A673 (cell line): Measurements from ENCODE around the gene ZNF700.
"Not testable (repeated sequence)": the region's sequence is repeated elsewhere in the genome, so short reads cannot be mapped to it uniquely, and the experiment has no call there.

ENCODE experiments used
- EZH2 ChIP-seq: fragments of 200-600 bp; sonication (generic); IDR thresholded peaks from 2 replicates; pipeline ENCODE4 v1.6.1; 2017; ENCODE audit warnings: borderline replicate concordance, low read depth, mild to moderate bottlenecking, mixed read lengths, antibody characterized with exemption, low read length; ENCODE audit not compliant: poor library complexity, severe bottlenecking
- TF ChIP-seq, protein P1 (sequence below): fragments of 300-800, 200-600 bp; sonication (generic); conservative IDR thresholded peaks from 2 replicates; pipeline ENCODE4 v1.5.1; 2017; ENCODE audit warnings: low read depth, mild to moderate bottlenecking, antibody characterized with exemption, low read length, moderate library complexity, mixed read lengths

DNA sequence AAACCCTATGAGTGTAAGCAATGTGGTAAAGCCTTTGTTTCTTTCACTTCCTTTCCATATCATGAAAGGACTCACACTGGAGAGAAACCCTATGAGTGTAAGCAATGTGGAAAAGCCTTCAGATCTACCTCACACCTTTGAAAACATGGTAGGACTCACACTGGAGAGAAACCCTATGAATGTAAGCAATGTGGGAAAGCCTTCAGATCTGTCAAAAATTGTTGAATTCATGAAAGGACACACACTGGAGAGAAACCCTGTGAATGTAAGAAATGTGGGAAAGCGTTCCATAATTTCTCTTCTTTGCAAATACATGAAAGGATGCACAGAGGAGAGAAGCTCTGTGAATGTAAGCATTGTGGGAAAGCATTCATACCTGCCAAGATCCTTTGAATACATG lies 13.0 kb upstream of the ZNF700 start:
- TF ChIP-seq EZH2 = not testable (repeated sequence)
- TF ChIP-seq, protein P1, sequence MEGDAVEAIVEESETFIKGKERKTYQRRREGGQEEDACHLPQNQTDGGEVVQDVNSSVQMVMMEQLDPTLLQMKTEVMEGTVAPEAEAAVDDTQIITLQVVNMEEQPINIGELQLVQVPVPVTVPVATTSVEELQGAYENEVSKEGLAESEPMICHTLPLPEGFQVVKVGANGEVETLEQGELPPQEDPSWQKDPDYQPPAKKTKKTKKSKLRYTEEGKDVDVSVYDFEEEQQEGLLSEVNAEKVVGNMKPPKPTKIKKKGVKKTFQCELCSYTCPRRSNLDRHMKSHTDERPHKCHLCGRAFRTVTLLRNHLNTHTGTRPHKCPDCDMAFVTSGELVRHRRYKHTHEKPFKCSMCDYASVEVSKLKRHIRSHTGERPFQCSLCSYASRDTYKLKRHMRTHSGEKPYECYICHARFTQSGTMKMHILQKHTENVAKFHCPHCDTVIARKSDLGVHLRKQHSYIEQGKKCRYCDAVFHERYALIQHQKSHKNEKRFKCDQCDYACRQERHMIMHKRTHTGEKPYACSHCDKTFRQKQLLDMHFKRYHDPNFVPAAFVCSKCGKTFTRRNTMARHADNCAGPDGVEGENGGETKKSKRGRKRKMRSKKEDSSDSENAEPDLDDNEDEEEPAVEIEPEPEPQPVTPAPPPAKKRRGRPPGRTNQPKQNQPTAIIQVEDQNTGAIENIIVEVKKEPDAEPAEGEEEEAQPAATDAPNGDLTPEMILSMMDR = not testable (repeated sequence)
